Calu3 (cell line): ENCODE measurements around the gene FRMD5. TPM values are rescaled to one million over a fixed set of nuclear protein-coding genes. Genes with fewer than 3 reads are reported as not detected.
A peak's percentile ranks its signal among the peaks of the same experiment; 100 is the strongest.

Source experiments
- BruUV-seq: library from RNA; stranded (reverse); fragments of 400-500 nt; replicated peaks from 2 replicates; lab custom pipeline; 2021; lab: Mats Ljungman, UMichigan
- CTCF ChIA-PET: fragments of 300-600 bp; sonication (Branson Sonifier 250); formaldehyde crosslinking; loops from one replicate; lab custom pipeline; 2022; ENCODE audit warnings: antibody characterized with exemption; lab: Charles Lee
- DNase-seq: peaks from one replicate; pipeline ENCODE4 v3.0.0; 2022
- H3K27ac Mint-ChIP-seq: one replicate; pipeline ENCODE4 v1.8.0; 2022; ENCODE audit warnings: mixed read lengths; ENCODE audit not compliant: unreplicated experiment
- H3K27me3 Mint-ChIP-seq: one replicate; pipeline ENCODE4 v1.8.0; 2022; ENCODE audit warnings: mixed read lengths; ENCODE audit not compliant: unreplicated experiment
- H3K36me3 Mint-ChIP-seq: one replicate; pipeline ENCODE4 v1.8.0; 2022; ENCODE audit warnings: mild to moderate bottlenecking, moderate library complexity, mixed read lengths; ENCODE audit not compliant: insufficient read depth, unreplicated experiment
- H3K4me1 Mint-ChIP-seq: one replicate; pipeline ENCODE4 v1.8.0; 2022; ENCODE audit warnings: mild to moderate bottlenecking, low read depth, mixed read lengths; ENCODE audit not compliant: unreplicated experiment
- H3K4me3 Mint-ChIP-seq: one replicate; pipeline ENCODE4 v1.8.0; 2022; ENCODE audit warnings: mild to moderate bottlenecking, low read depth, moderate library complexity, mixed read lengths; ENCODE audit not compliant: unreplicated experiment
- H3K9me3 Mint-ChIP-seq: one replicate; pipeline ENCODE4 v1.8.0; 2022; ENCODE audit warnings: low read depth, mixed read lengths; ENCODE audit not compliant: unreplicated experiment
- intact Hi-C: fragments of 100-400 bp; cut with micrococcal nuclease; formaldehyde crosslinking; loops from one replicate; pipeline ENCODE4 v1.10.0; 2022; ENCODE audit not compliant: unreplicated experiment
- total RNA-seq: library from RNA; stranded (reverse); gene quantifications from 2 replicates; pipeline ENCODE4 v1.2.3, GENCODE V29; 2022
- TF ChIP-seq, protein P1 (sequence below): fragments of 200-600 bp; IDR thresholded peaks from one replicate; pipeline ENCODE4 v1.8.0; 2022; ENCODE audit warnings: antibody characterized with exemption; ENCODE audit not compliant: unreplicated experiment

The FRMD5 gene
- total RNA-seq, 1 experiment from 2014 or later = 10.9 TPM

DNA sequence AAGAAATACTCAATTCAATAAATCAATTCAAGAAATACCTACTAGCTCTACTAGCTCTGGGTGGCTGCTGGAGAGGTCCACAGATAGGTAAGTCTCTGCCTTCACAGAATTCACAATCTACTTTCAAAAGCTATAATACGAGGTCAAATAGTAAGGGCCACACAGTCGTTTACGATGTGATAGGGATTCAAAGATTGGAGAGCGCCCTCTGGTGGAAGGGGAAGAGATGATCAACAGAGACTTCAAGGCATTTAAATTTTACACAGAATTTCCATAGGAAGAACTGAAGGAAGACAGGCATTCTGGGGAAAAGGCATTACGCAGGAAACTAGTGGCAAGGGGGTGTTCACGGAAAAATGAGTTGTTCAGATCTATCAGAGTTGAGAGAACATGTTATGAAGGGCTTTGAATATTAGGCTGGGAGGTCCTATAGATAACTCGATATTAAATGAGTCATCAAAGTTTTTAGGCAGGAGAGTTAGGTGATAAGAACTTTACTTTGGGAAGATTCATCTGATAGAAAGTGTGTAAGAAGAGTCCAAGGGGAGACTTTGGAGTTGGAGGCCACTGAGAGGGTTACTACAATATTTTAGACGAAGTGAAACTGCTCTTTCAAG, 128.8 kb downstream of the FRMD5 start:
- H3K27ac Mint-ChIP-seq = peak overlapping the region; percentile 55
- no TSS peak for BruUV-seq
- CTCF ChIA-PET = interaction anchor here (1.0 to 1.2 kb wide), 2 partner anchors 21 to 128 kb away, joined by 3 to 6 read pairs; no protein-coding TSS in a partner anchor

DNA sequence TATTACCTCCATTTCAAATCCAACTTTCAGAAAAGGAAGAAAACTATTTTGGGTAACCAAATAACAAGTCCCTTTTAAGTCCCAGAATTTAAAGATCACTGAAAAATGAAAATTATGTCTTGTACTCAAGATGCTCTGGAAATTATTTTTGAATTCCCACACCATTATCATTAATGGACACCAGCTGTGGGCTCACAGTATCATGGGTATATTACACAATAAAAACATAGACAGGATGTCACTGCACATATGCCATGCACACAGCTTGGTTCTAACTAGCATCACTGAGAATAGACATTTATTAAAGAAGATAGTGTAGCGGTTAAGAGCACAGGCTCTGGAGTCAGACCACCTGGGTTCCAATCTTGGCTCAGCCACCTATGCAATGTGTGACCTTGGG, 130.4 kb downstream of the FRMD5 start:
- CTCF ChIA-PET = no interaction called here
- Mint-ChIP-seq H3K4me1 (peaks cover 13% of the 10 kb centered on the region), H3K27ac (no peak overlapping the region), H3K4me3 (no peak overlapping the region), H3K27me3 (no peaks in the 10 kb centered on the region), H3K9me3 (no peaks in the 10 kb centered on the region), H3K36me3 (no peaks in the 10 kb centered on the region)
- TF ChIP-seq, protein P1, sequence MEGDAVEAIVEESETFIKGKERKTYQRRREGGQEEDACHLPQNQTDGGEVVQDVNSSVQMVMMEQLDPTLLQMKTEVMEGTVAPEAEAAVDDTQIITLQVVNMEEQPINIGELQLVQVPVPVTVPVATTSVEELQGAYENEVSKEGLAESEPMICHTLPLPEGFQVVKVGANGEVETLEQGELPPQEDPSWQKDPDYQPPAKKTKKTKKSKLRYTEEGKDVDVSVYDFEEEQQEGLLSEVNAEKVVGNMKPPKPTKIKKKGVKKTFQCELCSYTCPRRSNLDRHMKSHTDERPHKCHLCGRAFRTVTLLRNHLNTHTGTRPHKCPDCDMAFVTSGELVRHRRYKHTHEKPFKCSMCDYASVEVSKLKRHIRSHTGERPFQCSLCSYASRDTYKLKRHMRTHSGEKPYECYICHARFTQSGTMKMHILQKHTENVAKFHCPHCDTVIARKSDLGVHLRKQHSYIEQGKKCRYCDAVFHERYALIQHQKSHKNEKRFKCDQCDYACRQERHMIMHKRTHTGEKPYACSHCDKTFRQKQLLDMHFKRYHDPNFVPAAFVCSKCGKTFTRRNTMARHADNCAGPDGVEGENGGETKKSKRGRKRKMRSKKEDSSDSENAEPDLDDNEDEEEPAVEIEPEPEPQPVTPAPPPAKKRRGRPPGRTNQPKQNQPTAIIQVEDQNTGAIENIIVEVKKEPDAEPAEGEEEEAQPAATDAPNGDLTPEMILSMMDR = no peak
- intact Hi-C loops = loop anchor here (10.0 kb wide), 1 partner anchor 160 kb away; no protein-coding TSS in a partner anchor
- BruUV-seq = no TSS peak
- no peak for DNase-seq

More for the DNA sequence above, 128.8 kb downstream of the FRMD5 start:
- Mint-ChIP-seq H3K4me1 (peaks cover 13% of the 10 kb centered on the region), H3K27me3 (no peaks in the 10 kb centered on the region), H3K4me3 (peak overlapping the region; percentile 44), H3K9me3 (no peaks in the 10 kb centered on the region), H3K36me3 (no peaks in the 10 kb centered on the region)
- peak; percentile 61 for DNase-seq
- TF ChIP-seq, protein P1 = peak; percentile 36
- intact Hi-C loops = loop anchor here (1.0 to 10.0 kb wide), 2 partner anchors 127 to 162 kb away; no protein-coding TSS in a partner anchor

DNA sequence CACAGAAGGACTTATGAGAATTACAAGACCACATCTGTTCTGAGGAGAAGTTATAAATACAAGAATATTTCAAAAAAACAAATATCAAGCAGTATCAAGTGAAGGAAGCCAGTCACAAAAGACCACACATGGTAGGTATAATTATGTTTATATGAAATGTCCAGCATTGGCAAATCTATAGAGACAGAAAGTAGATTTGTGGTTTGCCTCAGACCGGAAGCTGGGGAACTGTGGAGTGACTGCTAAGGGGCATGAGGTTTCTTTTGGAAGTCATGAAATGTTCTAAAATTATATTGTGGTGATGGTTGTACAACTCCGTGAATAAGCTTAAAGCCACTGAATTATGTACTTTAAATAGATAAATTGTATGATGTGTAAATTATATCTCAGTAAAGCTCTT, 136.9 kb downstream of the FRMD5 start:
- DNase-seq = no peak
- intact Hi-C loops = no loop called here
- CTCF ChIA-PET = no interaction called here
- Mint-ChIP-seq H3K36me3 (no peaks in the 10 kb centered on the region), H3K27me3 (no peaks in the 10 kb centered on the region), H3K4me3 (no peak overlapping the region), H3K27ac (no peak overlapping the region), H3K4me1 (no peaks in the 10 kb centered on the region), H3K9me3 (no peaks in the 10 kb centered on the region)
- BruUV-seq = no TSS peak
- TF ChIP-seq, protein P1 = no peak

DNA sequence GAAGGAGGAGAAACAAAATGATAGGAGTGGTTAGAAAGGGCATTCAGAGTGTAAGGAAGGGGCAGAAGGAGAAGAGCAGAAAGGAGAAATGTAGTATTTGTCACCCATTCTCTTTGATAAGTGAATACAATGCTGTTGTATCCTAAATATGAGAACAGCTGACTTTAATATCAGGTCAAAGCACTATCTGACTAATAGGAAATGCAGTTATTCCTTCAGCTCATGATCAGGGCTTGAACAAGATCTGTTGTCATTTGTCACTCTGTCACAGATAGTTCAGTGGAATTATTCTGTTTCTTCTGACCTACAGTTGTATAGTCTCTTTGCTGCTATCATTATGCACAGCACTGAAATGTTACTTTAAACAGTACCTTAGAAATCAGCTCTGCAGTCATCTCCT, 149.4 kb downstream of the FRMD5 start:
- Mint-ChIP-seq H3K36me3 (no peaks in the 10 kb centered on the region), H3K27ac (no peak overlapping the region), H3K9me3 (peaks cover 2% of the 10 kb centered on the region), H3K4me3 (no peak overlapping the region), H3K4me1 (no peaks in the 10 kb centered on the region), H3K27me3 (no peaks in the 10 kb centered on the region)
- no peak for DNase-seq
- no TSS peak for BruUV-seq
- intact Hi-C loops = no loop called here
- CTCF ChIA-PET = no interaction called here
- TF ChIP-seq, protein P1 = no peak
